OCI-LY3 (cell line): Measurements from ENCODE around the gene CARHSP1.

Source experiments
- EZH2phosphoT487 ChIP-seq: fragments of 200-600 bp; shearing (Covaris generic); IDR thresholded peaks from 2 replicates; pipeline ENCODE4 v1.6.1; 2018; ENCODE audit warnings: antibody characterized with exemption, mixed run types, low read depth
- TF ChIP-seq, protein P1 (sequence below): fragments of 200-600, 300-600 bp; sonication (generic); IDR thresholded peaks from 2 replicates; pipeline ENCODE4 v1.5.1; 2014; ENCODE audit warnings: antibody characterized with exemption, low read length, low read depth

- TF ChIP-seq, protein P1, sequence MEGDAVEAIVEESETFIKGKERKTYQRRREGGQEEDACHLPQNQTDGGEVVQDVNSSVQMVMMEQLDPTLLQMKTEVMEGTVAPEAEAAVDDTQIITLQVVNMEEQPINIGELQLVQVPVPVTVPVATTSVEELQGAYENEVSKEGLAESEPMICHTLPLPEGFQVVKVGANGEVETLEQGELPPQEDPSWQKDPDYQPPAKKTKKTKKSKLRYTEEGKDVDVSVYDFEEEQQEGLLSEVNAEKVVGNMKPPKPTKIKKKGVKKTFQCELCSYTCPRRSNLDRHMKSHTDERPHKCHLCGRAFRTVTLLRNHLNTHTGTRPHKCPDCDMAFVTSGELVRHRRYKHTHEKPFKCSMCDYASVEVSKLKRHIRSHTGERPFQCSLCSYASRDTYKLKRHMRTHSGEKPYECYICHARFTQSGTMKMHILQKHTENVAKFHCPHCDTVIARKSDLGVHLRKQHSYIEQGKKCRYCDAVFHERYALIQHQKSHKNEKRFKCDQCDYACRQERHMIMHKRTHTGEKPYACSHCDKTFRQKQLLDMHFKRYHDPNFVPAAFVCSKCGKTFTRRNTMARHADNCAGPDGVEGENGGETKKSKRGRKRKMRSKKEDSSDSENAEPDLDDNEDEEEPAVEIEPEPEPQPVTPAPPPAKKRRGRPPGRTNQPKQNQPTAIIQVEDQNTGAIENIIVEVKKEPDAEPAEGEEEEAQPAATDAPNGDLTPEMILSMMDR: no peak
- TF ChIP-seq EZH2phosphoT487: no peak
Observed at GRCh38 chr16:8874388-8874787, 5.6 kb upstream of the CARHSP1 start.
